Sigmoid colon (tissue), 4 donors: ENCODE results near the gene TAOK3.

ENCODE experiments used
- EP300 ChIP-seq, 4 donors: sonication (generic); formaldehyde crosslinking; IDR thresholded peaks; one replicate each; pipeline ENCODE4 v1.6.1; 2017; ENCODE audit warnings: antibody characterized with exemption in 4 of 4
- POLR2A ChIP-seq, 2 donors: fragments of 450-650 bp; IDR thresholded peaks; one replicate each; pipeline ENCODE4 v1.6.1; 2016; ENCODE audit warnings: antibody characterized with exemption in 2 of 2, mild to moderate bottlenecking in 2 of 2, moderate library complexity in 2 of 2
- POLR2AphosphoS5 ChIP-seq, 4 donors: sonication (generic); formaldehyde crosslinking; IDR thresholded peaks; one replicate each; pipeline ENCODE4 v1.6.1; 2017; ENCODE audit warnings: antibody characterized with exemption in 4 of 4
- TF ChIP-seq, protein P1 (sequence below), 4 experiments: fragments of 450-650 bp in 3 of 4; fragments of 200-600 bp in 1 of 4; IDR thresholded peaks; one replicate each; pipeline ENCODE4 v1.5.1; 2016 to 2019; ENCODE audit warnings: antibody characterized with exemption in 4 of 4, mild to moderate bottlenecking in 3 of 4, moderate library complexity in 2 of 4

DNA sequence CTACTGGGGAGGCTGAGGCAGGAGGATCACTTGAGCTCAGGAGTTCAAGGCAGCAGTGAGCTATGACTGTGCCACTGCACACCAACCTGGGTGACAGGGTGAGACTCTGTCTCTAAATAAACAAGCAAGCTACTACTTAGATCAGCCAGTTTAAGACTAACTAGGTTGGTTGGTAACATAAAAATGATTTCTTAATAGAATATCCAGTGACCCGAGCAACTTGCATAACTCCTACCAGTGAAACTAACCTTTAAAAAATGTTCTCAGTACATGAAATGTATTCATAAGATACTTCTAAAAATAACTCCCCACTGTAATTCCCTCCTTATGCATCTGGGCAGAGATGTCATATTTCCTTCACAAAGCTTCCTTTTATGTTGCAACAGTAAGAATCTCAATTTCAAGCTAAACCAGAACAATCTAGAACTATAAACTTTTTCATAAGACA lies 15.9 kb downstream of the TAOK3 start:
- TF ChIP-seq POLR2A (IDR thresholded peaks at IDR 0.05) (no peak), POLR2AphosphoS5 (IDR thresholded peaks at IDR 0.05) (peak in 2 of 4 donors; percentile 16 to 58), EP300 (IDR thresholded peaks at IDR 0.05) (no peak)
- TF ChIP-seq, protein P1, sequence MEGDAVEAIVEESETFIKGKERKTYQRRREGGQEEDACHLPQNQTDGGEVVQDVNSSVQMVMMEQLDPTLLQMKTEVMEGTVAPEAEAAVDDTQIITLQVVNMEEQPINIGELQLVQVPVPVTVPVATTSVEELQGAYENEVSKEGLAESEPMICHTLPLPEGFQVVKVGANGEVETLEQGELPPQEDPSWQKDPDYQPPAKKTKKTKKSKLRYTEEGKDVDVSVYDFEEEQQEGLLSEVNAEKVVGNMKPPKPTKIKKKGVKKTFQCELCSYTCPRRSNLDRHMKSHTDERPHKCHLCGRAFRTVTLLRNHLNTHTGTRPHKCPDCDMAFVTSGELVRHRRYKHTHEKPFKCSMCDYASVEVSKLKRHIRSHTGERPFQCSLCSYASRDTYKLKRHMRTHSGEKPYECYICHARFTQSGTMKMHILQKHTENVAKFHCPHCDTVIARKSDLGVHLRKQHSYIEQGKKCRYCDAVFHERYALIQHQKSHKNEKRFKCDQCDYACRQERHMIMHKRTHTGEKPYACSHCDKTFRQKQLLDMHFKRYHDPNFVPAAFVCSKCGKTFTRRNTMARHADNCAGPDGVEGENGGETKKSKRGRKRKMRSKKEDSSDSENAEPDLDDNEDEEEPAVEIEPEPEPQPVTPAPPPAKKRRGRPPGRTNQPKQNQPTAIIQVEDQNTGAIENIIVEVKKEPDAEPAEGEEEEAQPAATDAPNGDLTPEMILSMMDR (IDR thresholded peaks at IDR 0.05) = no peak
